NCI-H1930 (cell line): ENCODE measurements around the gene FAM133A.

Experiments
- DNase-seq, 2 experiments: peaks; one replicate each; lab custom pipeline; 2025; lab: John Stamatoyannopoulos, UW

The FAM133A gene

GRCh38 chrX:93673869-93674271 is at the start of gene FAM133A:
Gene FAM133A, plus strand, starts transcription at chrX:93674206. Its CDS starts 35,214 bp downstream, at chrX:93709420.
- DNase-seq, result no peak

- no peak for DNase-seq
Measured at GRCh38 chrX:93637591-93637990, 36.4 kb upstream of the FAM133A start.

- DNase-seq, result no peak
Measured at GRCh38 chrX:93649381-93649780, 24.6 kb upstream of the FAM133A start.

- no peak for DNase-seq
Measured at GRCh38 chrX:93660575-93660974, 13.4 kb upstream of the FAM133A start.

GRCh38 chrX:93673056-93673868 is 744 bp upstream of the FAM133A start, which contains the start of gene NAP1L3:
Gene NAP1L3, minus strand, starts transcription at chrX:93673578. Its CDS starts 274 bp downstream, at chrX:93673304.
- peak in 1 of 2 experiments; percentile 44 for DNase-seq

- no peak for DNase-seq
Measured at GRCh38 chrX:93695981-93696380, 22.0 kb downstream of the FAM133A start.

GRCh38 chrX:93703701-93704100 is 29.7 kb downstream of the FAM133A start:
- DNase-seq, result no peak

- no peak for DNase-seq
Measured at GRCh38 chrX:93711076-93711475, 37.1 kb downstream of the FAM133A start.

- no peak for DNase-seq
Measured at GRCh38 chrX:93741811-93742210, 67.8 kb downstream of the FAM133A start.

- DNase-seq, result no peak
Measured at GRCh38 chrX:93760163-93760562, 86.2 kb downstream of the FAM133A start.
